Calu3 (cell line): Measurements from ENCODE around the gene GLYATL3. TPM values are rescaled to one million over a fixed set of nuclear protein-coding genes. Genes with fewer than 3 reads are reported as not detected.
A peak's percentile ranks its signal among the peaks of the same experiment; 100 is the strongest.
"Not testable (repeated sequence)": the region's sequence is repeated elsewhere in the genome, so short reads cannot be mapped to it uniquely, and the experiment has no call there.

Experiments
- BruUV-seq: library from RNA; stranded (reverse); fragments of 400-500 nt; replicated peaks from 2 replicates; lab custom pipeline; 2021; lab: Mats Ljungman, UMichigan
- CTCF ChIA-PET: fragments of 300-600 bp; sonication (Branson Sonifier 250); formaldehyde crosslinking; loops from one replicate; lab custom pipeline; 2022; ENCODE audit warnings: antibody characterized with exemption; lab: Charles Lee
- DNase-seq: peaks from one replicate; pipeline ENCODE4 v3.0.0; 2022
- H3K27ac Mint-ChIP-seq: one replicate; pipeline ENCODE4 v1.8.0; 2022; ENCODE audit warnings: mixed read lengths; ENCODE audit not compliant: unreplicated experiment
- H3K27me3 Mint-ChIP-seq: one replicate; pipeline ENCODE4 v1.8.0; 2022; ENCODE audit warnings: mixed read lengths; ENCODE audit not compliant: unreplicated experiment
- H3K36me3 Mint-ChIP-seq: one replicate; pipeline ENCODE4 v1.8.0; 2022; ENCODE audit warnings: mild to moderate bottlenecking, moderate library complexity, mixed read lengths; ENCODE audit not compliant: insufficient read depth, unreplicated experiment
- H3K4me1 Mint-ChIP-seq: one replicate; pipeline ENCODE4 v1.8.0; 2022; ENCODE audit warnings: mild to moderate bottlenecking, low read depth, mixed read lengths; ENCODE audit not compliant: unreplicated experiment
- H3K4me3 Mint-ChIP-seq: one replicate; pipeline ENCODE4 v1.8.0; 2022; ENCODE audit warnings: mild to moderate bottlenecking, low read depth, moderate library complexity, mixed read lengths; ENCODE audit not compliant: unreplicated experiment
- H3K9me3 Mint-ChIP-seq: one replicate; pipeline ENCODE4 v1.8.0; 2022; ENCODE audit warnings: low read depth, mixed read lengths; ENCODE audit not compliant: unreplicated experiment
- CTCF ChIP-seq: fragments of 200-600 bp; IDR thresholded peaks from one replicate; pipeline ENCODE4 v1.8.0; 2022; ENCODE audit warnings: antibody characterized with exemption; ENCODE audit not compliant: unreplicated experiment
- intact Hi-C: fragments of 100-400 bp; cut with micrococcal nuclease; formaldehyde crosslinking; loops from one replicate; pipeline ENCODE4 v1.10.0; 2022; ENCODE audit not compliant: unreplicated experiment
- total RNA-seq: library from RNA; stranded (reverse); gene quantifications from 2 replicates; pipeline ENCODE4 v1.2.3, GENCODE V29; 2022

The GLYATL3 gene
- total RNA-seq, 1 experiment from 2014 or later = not detected

GRCh38 chr6:49464691-49465090 is 35.0 kb upstream of the GLYATL3 start:
- Mint-ChIP-seq H3K4me3 (peak overlapping the region; percentile 89), H3K27ac (peak overlapping the region; percentile 33), H3K27me3 (no peaks in the 10 kb centered on the region), H3K9me3 (peaks cover 2% of the 10 kb centered on the region), H3K4me1 (peaks cover 27% of the 10 kb centered on the region), H3K36me3 (peaks cover 27% of the 10 kb centered on the region)
- no peak for DNase-seq
- no peak for TF ChIP-seq CTCF
- BruUV-seq = no TSS peak
- CTCF ChIA-PET = no interaction called here
- intact Hi-C loops = loop anchor here (5.0 kb wide), 1 partner anchor 143 kb away; no protein-coding TSS in a partner anchor

GRCh38 chr6:49468042-49468441 is 31.7 kb upstream of the GLYATL3 start:
- no peak for TF ChIP-seq CTCF
- intact Hi-C loops = no loop called here
- peaks cover 2% of the 10 kb centered on the region for H3K9me3 Mint-ChIP-seq
- peaks cover 21% of the 10 kb centered on the region for H3K36me3 Mint-ChIP-seq
- no peaks in the 10 kb centered on the region for H3K27me3 Mint-ChIP-seq
- CTCF ChIA-PET = no interaction called here
- H3K27ac Mint-ChIP-seq = no peak overlapping the region
- no peak overlapping the region for H3K4me3 Mint-ChIP-seq
- DNase-seq = no peak
- H3K4me1 Mint-ChIP-seq = peaks cover 19% of the 10 kb centered on the region
- BruUV-seq = no TSS peak

GRCh38 chr6:49476564-49476963 is 23.2 kb upstream of the GLYATL3 start:
- H3K27ac Mint-ChIP-seq, BruUV-seq, H3K4me1 Mint-ChIP-seq, CTCF ChIA-PET, H3K4me3 Mint-ChIP-seq, intact Hi-C loops, H3K9me3 Mint-ChIP-seq, DNase-seq, H3K27me3 Mint-ChIP-seq: not testable (repeated sequence)
- peaks cover 13% of the 10 kb centered on the region for H3K36me3 Mint-ChIP-seq

GRCh38 chr6:49479308-49479970 is 20.3 kb upstream of the GLYATL3 start:
- intact Hi-C loops = no loop called here
- DNase-seq = no peak
- TF ChIP-seq CTCF = no peak
- Mint-ChIP-seq H3K27me3 (no peaks in the 10 kb centered on the region), H3K4me1 (no peaks in the 10 kb centered on the region), H3K27ac (no peak overlapping the region), H3K36me3 (peaks cover 3% of the 10 kb centered on the region), H3K9me3 (peaks cover under 1% of the 10 kb centered on the region), H3K4me3 (no peak overlapping the region)
- CTCF ChIA-PET = no interaction called here
- no TSS peak for BruUV-seq

GRCh38 chr6:49481846-49482245 is 17.9 kb upstream of the GLYATL3 start:
- H3K4me3 Mint-ChIP-seq, H3K9me3 Mint-ChIP-seq, CTCF ChIA-PET, intact Hi-C loops, H3K36me3 Mint-ChIP-seq, H3K27me3 Mint-ChIP-seq, DNase-seq, H3K4me1 Mint-ChIP-seq, H3K27ac Mint-ChIP-seq, BruUV-seq: not testable (repeated sequence)

- H3K9me3 Mint-ChIP-seq, DNase-seq, H3K27me3 Mint-ChIP-seq, H3K4me3 Mint-ChIP-seq, intact Hi-C loops, H3K36me3 Mint-ChIP-seq, BruUV-seq, H3K4me1 Mint-ChIP-seq, H3K27ac Mint-ChIP-seq: not testable (repeated sequence)
- CTCF ChIA-PET = interaction anchor here (0.6 kb wide), 1 partner anchor 613 kb away, joined by 9 read pairs; no protein-coding TSS in a partner anchor
These were observed 16.3 kb upstream of the GLYATL3 start for GRCh38 chr6:49483380-49483779.
